GM21360 (cell line): Measurements from ENCODE around the gene ISLR.

Experiments used
- ATAC-seq: cut with Tn5 transposase; IDR thresholded peaks from one replicate; pipeline ENCODE4 v1.9.1; 2021; ENCODE audit warnings: mild to moderate bottlenecking, moderate library complexity; ENCODE audit not compliant: unreplicated experiment

ISLR gene

DNA sequence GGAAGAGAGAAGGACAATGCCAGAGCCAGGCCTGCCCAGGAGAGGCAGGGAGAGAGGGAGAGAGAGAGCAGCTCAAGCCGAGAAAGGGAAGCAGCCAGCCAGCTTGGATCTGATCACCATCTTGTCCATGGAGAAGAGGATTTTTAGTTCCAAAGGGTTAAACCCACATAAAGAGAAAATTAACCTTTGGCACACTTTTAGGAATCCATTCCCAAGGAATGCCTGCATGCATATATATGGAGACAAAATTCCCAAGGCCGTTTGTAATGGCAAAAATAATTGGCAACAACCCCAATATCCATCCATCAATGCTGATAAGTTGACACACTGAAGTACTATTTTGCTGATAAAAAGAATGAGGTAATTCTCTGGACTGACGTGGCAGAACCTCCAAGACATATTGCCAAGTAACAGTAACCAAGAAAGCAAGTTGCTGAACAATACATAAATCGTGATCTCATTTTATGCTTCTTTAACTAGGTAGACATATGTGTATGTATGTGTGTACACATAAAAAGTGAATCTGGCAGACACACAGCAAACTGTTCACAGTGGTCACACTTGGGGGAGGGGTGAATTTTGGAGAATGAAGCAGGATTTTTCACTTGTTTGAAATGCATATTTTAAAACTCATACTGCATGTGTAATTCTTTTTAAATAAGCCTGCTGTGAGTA is 36.6 kb downstream of the ISLR start:
- ATAC-seq, result no peak

- no peak for ATAC-seq
Measured at GRCh38 chr15:74210729-74211128, 37.2 kb downstream of the ISLR start.

DNA sequence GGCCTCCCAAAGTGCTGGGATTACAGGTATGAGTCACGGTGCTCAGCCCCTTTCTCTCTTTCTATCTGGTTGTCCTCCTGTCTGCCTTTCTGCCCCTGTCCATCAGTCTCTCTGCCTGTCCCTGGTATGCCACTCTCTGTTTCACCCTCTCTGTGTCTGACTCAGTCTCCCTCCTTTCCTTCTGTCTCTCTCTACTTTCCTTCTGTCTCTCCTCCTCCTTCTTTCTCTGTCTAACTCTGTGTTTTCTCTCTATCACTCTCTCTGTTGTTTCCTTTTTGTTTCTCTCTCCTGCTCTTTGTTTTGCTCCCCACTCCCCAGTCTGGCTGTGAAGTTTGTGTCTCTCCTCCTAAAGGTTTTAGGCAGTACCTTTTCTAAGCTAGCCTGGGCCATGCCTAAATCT is 38.1 kb downstream of the ISLR start:
- no peak for ATAC-seq

DNA sequence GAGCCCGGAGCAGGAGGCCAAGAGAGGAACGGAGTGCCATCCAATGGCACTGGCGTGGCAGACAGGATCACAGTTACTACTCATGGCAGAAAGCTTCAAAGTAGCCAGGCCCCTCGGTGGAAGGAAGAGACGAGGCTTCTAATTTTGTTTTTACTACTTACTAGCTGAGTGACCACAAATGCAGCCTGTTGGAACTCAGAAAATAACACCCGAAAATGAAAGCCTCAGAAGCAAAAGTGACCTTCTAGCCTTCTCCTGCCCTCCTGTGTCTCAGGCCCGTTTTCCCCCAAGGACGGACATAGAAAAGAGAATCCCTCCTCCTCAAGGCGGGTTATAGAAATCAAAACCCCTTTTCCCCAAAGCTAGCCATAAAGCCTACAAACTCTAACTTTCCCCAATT is 39.0 kb downstream of the ISLR start:
- no peak for ATAC-seq

DNA sequence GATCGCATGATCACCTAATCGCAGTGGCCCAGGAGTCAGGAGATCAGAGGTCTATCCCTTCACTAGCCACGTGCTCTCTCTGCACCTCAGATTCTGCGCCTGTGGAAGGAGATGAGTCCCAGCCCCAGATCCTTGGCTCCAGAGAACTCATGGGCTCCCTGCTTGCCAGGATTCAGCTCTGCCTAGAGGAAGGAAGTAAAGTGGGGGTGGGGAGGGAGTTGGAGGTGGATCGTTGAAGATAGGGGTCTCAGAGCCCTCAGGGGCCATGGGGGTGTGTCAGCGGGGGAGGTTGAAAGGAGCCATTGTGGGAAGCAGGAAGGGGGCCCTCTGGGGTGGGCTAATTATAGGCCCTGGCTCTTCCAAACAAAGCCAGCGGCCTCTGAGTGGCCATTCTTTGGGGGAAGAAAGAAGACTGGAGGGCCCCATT is 40.4 kb downstream of the ISLR start:
- ATAC-seq, result no peak

DNA sequence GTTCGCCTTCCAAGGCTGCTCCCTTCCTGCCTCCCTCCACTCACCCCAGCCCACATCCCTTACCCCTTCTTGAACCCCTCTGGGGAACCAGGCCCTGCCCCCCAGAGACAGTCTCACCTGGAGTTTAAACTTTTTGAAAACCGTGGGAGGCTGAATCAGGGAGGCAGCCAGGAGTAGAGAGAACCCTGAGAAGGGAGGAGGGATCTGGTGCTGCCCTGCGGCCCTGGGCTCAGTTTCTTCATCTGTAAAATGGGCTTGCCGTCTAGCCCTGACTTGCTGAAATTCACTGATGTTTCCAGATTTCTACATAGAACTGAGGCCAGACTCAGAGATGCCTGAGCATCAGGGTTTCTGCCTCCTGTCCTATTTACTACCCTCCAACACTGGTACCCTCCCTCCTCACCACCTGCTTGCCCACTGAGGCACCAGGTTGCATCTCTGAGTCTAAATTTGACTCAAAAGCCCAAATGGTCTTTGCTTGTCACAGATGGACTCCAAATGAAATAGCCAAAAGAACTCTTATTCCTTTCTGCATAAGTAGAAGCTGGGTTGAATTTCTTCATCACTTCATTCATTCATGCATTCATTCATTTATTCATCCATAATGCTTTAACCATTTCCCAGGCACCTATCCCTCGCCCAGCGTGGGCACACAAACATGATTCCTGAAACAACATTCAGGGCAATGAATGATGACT is 41.0 kb downstream of the ISLR start:
- ATAC-seq, result no peak

DNA sequence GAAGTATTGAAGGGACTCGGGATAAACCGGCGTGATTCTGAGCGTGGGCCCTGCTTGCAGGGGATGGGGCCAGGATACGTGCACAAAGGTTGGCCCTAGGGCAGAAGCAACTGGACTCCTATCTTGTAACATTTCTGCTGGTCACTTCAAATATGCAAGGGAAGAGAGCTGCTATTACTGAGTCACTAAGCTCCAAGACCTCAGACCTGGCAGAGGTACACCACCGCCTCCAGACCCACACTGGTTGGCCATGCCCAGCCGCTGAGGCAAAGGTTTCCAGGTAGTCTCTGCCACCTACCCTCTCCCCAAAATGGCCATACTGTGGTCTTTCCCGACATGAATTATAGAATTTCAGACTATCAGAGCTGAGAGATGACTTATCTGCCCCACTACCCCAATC is 42.4 kb downstream of the ISLR start:
- no peak for ATAC-seq

GRCh38 chr15:74216949-74217348 is 43.4 kb downstream of the ISLR start:
- no peak for ATAC-seq

- no peak for ATAC-seq
Measured at GRCh38 chr15:74217907-74218885, 44.7 kb downstream of the ISLR start.

DNA sequence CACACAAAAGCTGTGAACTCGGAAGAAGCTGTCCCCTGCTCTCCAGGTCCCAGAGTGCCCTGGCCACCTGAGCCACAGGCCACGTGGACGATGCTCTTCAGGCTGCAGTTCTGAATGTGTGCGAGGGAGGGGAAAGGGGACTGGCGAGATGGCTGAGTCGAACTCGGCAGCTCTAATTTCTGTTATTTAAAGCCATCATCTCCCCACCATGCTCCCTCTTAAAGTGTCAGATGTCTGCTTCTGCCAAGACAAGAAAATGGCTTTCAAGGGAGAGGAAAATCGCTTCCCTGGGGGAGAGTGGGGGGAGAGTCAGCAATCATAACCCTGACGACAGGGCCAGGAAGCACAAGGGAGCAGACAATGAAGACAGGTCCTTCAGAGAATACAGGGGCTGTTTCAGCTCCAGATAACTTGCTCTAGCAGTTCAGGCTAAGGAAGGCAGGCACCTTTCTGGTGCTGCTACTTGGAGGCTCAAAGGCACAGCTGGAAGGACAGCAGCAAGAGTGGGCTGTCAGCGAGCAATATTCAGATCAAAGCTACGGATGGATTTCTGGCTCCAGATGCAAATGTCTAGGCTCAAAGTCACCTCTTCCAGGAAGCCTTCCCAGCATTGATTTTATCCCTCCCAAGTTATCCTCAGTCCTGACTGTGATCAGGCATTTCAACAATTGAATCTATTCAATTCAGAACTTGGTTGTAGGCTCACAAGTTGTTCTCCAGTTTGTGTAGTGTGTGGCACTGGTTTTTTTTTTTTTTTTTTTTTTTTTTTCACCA is 47.2 kb downstream of the ISLR start:
- no peak for ATAC-seq

GRCh38 chr15:74221399-74222239 is 48.1 kb downstream of the ISLR start:
- ATAC-seq, result no peak

DNA sequence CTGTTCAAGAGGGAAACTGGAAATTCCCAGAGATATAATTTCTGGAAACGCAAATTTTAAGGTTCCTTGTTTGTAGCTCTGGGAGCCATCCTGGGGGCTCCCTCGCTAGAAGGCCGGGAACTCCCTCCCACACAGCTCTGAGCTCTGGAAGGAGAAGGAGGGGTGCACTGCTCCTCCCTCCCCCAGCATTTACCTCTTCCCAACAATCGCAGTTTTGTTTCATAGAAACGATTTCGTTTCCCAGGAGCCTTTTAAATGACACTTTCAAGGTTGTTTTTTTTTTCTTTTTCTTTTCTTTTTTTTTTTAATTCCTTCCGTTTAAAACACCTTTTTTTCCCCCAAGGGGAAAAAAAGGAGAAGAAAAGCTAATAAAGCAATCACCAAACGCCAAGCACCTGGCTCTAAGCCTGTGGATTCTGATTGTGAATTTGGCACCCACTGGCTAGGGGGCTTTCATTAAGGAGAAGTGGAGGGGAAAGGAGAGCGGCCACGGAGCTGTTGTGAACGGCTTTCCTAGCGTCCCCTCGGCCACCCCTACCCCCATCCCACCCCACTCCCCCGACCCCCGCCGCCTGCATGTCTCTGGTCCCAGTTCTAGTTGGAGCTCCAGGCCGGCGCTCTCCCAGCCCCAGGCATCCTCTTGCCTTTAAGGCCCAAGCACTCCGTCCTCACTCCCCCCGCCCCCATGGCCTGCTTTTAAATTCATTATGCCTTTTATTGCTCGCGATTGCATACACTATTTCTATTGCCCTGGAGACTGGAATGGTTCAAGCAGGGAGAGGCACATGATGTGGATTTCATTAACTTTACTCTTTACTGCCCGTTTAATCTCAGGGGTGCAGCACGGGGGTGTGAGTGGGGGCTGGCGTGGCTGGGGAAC is 49.0 kb downstream of the ISLR start:
- no peak for ATAC-seq

- no peak for ATAC-seq
Measured at GRCh38 chr15:74225928-74226327, 52.4 kb downstream of the ISLR start.
